ENCODE data around the gene PRKAG1. TPM values are rescaled to one million over a fixed set of nuclear protein-coding genes. Genes with fewer than 3 reads are reported as not detected.
"Not testable (repeated sequence)": the region's sequence is repeated elsewhere in the genome, so short reads cannot be mapped to it uniquely, and the experiment has no call there.

PRKAG1 gene
- total RNA-seq = 10 to 100 TPM; 65.9 to 70.2 TPM

DNA sequence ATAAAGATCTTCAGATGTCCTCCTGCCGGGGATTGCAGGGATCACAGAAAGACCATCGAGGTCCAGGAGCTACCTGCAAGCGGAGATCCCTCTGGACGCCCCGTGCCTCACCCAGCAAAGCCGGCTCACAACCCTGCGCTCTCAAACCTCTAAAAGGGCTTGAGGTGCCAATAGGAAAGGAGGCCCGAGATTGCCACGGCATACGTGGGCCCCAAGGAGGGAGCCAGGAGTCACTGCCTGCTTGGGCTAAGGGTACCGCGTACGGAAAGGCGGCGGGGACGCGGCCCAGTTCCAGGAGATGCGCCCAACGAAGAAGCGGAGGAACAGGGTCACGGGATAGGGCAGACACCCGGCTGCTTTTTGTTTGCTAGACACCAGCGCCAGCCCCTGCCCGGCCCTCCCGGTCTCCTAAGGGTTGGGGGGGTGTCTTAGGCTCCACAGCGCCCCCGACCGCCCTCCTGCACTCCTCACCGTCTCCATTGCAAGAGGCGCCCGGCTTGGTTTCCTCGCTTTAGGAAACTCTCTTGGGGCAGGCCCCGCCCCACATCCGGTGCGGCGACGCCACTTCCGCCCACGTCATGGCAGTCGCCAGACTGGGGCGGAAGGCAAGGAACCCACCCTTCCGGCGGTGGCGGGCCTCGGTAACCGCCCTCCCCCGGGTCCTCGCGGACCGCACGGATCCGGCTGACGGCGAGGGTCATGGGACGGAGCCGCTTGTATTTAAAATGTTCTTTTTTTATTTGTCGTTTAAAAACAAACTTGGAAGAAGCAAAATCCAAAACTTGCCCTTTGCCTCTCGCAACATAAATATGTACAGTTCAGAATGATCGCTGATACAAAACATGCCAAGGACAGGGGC is at the start of gene PRKAG1:
Gene PRKAG1 (minus strand): TSS at position 516 of the 859 bp plus-strand sequence. CDS start 36 bp downstream, at position 480.
- Mint-ChIP-seq H3K27ac (peak within 1 kb of the TSS; percentile 98), H3K4me1 (peaks cover 46% of the 10 kb centered on the region), H3K4me3 (peak within 1 kb of the TSS; percentile 90), H3K9me3 (no peaks in the 10 kb centered on the region), H3K27me3 (no peaks in the 10 kb centered on the region), H3K36me3 (ENCODE audit: low read depth) (peaks cover 51% of the 10 kb centered on the region)
- peak; percentile 97 for DNase-seq
- ChIA-PET CTCF (interaction anchor here (0.5 to 8.4 kb wide), 13 partner anchors 9 to 166 kb away, joined by 3 to 116 read pairs (median 6); partner anchors contain the start of genes DDN, DDX23, RHEBL1 and TUBA1B), POLR2A (interaction anchor here (1.0 to 7.5 kb wide), 17 partner anchors 9 to 349 kb away, joined by 3 to 96 read pairs (median 5); partner anchors contain the start of genes ARF3, DDN, DDX23 and RHEBL1)

DNA sequence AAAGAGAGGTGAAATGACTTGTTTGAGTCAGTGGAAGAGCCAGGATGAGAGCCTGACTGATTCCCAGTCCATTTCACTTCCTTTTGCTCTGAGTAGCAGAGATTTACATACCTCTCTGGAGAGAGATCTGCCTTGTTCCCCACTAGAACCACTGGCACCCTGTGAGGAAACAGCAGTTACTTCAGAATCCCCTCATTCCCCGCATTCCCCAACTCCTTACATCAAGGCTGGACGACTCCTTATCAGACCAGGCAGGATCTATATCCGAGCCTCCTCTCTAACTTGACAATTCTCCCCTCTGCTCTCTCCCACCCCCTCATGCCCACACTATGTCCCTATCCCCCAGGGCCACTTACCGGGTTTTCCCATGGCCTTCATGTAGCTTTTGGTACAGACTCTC is 47.5 kb upstream of the PRKAG1 start:
- DNase-seq = no peak
- Mint-ChIP-seq H3K27ac (no peak overlapping the region), H3K36me3 (ENCODE audit: low read depth) (peaks cover 28% of the 10 kb centered on the region), H3K4me1 (peaks cover 35% of the 10 kb centered on the region), H3K27me3 (no peaks in the 10 kb centered on the region), H3K9me3 (no peaks in the 10 kb centered on the region), H3K4me3 (no peak overlapping the region)
- CTCF ChIA-PET = interaction anchor here (0.5 to 7.1 kb wide), 7 partner anchors 21 to 268 kb away, joined by 3 to 103 read pairs (median 6); partner anchors contain the start of gene DHH
- POLR2A ChIA-PET = interaction anchor here (0.8 to 1.4 kb wide), 4 partner anchors 8 to 301 kb away, joined by 3 to 4 read pairs (median 4); partner anchors contain the start of gene SPATS2

DNA sequence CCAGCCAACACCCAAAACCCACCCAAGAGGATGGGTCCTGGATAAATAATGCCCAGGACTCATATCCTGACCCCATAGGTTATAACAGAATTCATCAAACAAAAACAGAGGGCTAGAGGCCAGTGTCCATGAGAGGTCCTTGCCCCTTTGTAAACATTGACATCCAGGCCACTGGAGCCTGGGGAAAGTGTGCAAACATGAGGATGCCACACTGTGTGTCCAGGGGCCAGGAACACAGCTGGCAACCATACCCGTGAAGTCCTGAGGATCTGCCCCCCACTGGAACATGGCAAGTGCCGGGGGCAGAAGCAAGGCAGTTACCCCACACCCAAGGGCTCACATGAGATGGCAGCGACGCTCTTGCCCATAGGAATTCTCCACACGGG is 46.2 kb upstream of the PRKAG1 start:
- ChIA-PET CTCF (interaction anchor here (0.9 to 7.1 kb wide), 20 partner anchors 8 to 272 kb away, joined by 3 to 103 read pairs (median 6); partner anchors contain the start of genes C1QL4, DHH, LMBR1L and TUBA1B), POLR2A (interaction anchor here (0.6 to 4.0 kb wide), 8 partner anchors 23 to 199 kb away, joined by 3 to 47 read pairs (median 5); partner anchors contain the start of genes DHH, LMBR1L and TUBA1B)
- no peak overlapping the region for H3K4me3 Mint-ChIP-seq
- no peaks in the 10 kb centered on the region for H3K27me3 Mint-ChIP-seq
- no peak for DNase-seq
- H3K4me1 Mint-ChIP-seq = peaks cover 29% of the 10 kb centered on the region
- no peak overlapping the region for H3K27ac Mint-ChIP-seq
- peaks cover 30% of the 10 kb centered on the region for H3K36me3 Mint-ChIP-seq (ENCODE audit: low read depth)
- H3K9me3 Mint-ChIP-seq = no peaks in the 10 kb centered on the region

DNA sequence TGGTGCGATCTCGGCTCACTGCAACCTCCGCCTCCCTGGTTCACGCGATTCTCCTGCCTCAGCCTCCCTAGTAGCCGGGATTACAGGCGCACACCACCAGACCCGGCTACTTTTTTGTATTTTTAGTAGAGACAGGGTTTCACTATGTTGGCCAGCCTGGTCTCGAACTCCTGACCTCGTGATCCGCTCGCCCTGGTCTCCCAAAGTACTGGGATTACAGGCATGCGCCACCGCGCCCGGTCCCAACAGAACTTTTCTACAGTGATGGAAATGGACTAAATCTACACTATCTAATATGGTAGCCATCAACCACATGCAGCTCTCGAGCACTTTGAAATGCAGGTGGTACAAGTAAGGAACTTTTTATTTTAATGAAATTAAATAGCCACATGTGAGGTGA is 43.3 kb upstream of the PRKAG1 start:
- ChIA-PET CTCF (interaction anchor here (4.9 to 7.1 kb wide), 3 partner anchors 25 to 36 kb away, joined by 55 to 103 read pairs (median 103); partner anchors contain the start of gene DHH), POLR2A (interaction anchor here (1.0 to 4.0 kb wide), 3 partner anchors 31 to 204 kb away, joined by 3 to 47 read pairs (median 26); partner anchors contain the start of genes DHH and TUBA1B)
- H3K27ac Mint-ChIP-seq, H3K9me3 Mint-ChIP-seq, DNase-seq, H3K27me3 Mint-ChIP-seq: not testable (repeated sequence)
- Mint-ChIP-seq H3K4me3 (peak overlapping the region; percentile 4), H3K36me3 (ENCODE audit: low read depth) (peaks cover 42% of the 10 kb centered on the region), H3K4me1 (peaks cover 36% of the 10 kb centered on the region)

DNA sequence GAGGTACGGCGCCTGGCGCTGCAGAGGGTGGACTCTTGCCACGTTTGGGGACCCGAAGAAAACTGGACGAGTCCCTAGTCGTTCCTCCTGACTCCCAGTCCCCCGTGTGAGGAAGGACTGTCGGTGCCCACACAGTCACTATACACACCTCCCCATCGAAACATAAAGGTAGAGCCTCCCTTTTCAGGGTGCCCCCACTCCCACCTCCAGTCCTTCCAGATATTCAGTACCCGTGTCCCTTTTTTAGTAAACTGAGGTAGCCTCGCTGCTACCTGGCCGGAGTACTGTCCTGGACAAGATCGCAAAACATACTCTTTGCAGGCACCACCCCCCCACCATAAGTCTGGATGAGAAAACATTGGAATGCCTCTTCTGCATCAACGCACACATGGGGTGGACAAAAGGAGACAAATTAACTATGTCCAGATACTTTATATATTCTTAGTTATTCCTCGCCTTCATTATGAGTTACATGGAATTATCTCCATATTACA is 42.6 kb upstream of the PRKAG1 start:
- no peak for DNase-seq
- POLR2A ChIA-PET = interaction anchor here (0.9 to 4.2 kb wide), 7 partner anchors 8 to 262 kb away, joined by 3 to 47 read pairs (median 7); partner anchors contain the start of genes RHEBL1, TROAP, TUBA1A and TUBA1B
- peak overlapping the region; percentile 92 for H3K4me3 Mint-ChIP-seq
- H3K27me3 Mint-ChIP-seq = no peaks in the 10 kb centered on the region
- H3K4me1 Mint-ChIP-seq = peaks cover 43% of the 10 kb centered on the region
- peak overlapping the region; percentile 91 for H3K27ac Mint-ChIP-seq
- CTCF ChIA-PET = interaction anchor here (0.6 kb wide), 1 partner anchor 207 kb away, joined by 3 read pairs; no protein-coding TSS in a partner anchor
- peaks cover 36% of the 10 kb centered on the region for H3K36me3 Mint-ChIP-seq (ENCODE audit: low read depth)
- H3K9me3 Mint-ChIP-seq = no peaks in the 10 kb centered on the region

DNA sequence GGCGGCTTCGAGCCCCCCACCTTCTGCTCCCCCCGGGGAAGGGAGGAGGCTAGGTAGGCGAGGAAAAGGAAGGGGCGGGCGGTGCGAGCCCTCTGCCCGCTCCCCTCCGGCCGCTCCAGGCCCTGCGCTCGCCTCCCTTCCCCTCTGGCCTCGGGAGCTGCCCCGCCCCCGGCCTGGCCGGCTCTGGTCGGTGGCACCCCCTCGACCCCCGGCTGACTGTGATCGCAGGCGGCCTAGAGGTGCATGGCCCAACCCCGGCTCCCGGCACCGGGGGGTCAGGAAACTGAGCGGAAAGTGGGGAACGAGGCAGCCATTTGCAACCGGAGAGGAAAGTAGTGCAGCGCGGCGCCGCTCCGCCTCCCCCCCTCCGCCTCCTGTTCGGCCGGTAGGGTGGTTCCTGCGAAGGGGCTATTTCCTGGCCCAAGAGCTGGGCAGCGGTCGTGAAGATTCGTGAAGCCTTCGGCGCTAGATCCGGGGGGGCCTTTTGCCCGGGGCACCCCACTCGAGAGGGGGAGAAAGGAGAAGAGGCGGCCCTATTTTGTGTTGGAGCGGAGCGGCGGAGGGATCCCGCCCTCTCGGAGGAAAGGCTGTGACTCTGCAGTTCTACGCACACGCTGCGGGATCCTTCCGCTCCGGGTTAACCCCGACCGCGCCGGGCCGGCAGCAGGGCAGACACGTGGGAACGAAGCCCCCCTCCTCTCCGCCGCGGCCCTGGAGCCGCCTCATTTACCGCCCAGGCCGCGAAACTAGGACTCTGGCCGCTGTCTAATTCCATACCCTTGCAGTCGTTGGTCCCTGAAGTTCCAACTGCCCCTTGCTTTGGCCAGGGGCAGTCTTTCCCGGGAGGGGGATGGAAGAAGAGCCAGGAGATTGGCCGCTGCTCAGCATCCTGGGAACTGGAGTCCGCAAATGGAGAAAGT is 41.9 kb upstream of the PRKAG1 start, which contains the start of gene KMT2D:
Gene KMT2D (minus strand): TSS at position 558 of the 920 bp plus-strand sequence. CDS start 5,470 bp downstream, outside the sequence.
- H3K27me3 Mint-ChIP-seq = no peaks in the 10 kb centered on the region
- H3K4me1 Mint-ChIP-seq = peaks cover 50% of the 10 kb centered on the region
- ChIA-PET POLR2A (interaction anchor here (0.8 to 4.2 kb wide), 9 partner anchors 8 to 262 kb away, joined by 3 to 38 read pairs (median 5); partner anchors contain the start of genes PRKAG1, RHEBL1, TROAP and TUBA1A), CTCF (interaction anchor here (0.6 to 2.8 kb wide), 3 partner anchors 9 to 207 kb away, joined by 3 to 10 read pairs (median 3); partner anchors contain the start of gene RHEBL1)
- no peaks in the 10 kb centered on the region for H3K9me3 Mint-ChIP-seq
- peak within 1 kb of the TSS; percentile 91 for H3K27ac Mint-ChIP-seq
- H3K4me3 Mint-ChIP-seq = peak within 1 kb of the TSS; percentile 95
- peaks cover 38% of the 10 kb centered on the region for H3K36me3 Mint-ChIP-seq (ENCODE audit: low read depth)
- peak; percentile 88 for DNase-seq

DNA sequence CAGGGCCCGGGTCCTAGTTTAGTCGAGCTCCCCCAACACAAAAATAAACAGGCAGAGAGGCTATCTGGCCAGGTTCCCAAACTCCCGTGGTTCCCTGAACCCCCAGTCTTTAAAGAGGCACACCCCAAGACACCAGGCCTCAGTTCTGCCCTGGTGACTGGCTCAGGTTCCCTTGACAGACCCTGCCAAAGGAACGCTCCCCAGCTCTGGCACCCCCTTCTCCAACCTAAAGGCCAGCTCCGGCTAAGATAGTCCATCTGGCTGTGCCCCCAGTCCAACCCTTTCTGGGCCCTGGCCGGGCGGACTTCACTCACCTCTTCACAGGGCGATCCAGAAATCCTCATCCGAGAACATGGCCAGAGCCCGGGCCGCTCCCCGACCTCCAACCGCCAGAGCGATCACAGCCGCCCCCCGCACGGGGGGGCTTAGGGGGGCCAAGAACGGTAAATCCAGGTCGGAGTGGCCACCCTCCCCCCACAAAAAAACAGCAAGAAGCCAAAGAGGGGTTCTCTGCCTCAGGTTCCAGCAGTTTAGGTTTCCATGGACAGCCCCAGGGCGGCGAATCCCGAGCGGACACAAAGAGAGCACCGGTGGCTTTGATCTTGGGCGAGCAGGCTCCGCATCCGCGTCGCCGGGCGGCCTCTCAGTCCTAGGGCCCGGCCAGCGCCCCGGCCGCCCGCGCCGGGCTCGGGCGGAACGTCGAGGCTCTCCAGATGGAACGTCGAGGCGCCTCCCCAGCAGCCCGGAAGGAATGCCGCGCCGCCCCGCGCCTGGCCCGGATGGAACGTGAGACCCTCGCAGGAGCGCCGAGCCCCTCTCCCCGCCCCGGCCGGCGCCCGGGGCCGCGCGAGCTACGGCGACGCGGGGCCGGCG is 41.0 kb upstream of the PRKAG1 start:
- H3K36me3 Mint-ChIP-seq (ENCODE audit: low read depth) = peaks cover 38% of the 10 kb centered on the region
- H3K4me1 Mint-ChIP-seq = peaks cover 58% of the 10 kb centered on the region

DNA sequence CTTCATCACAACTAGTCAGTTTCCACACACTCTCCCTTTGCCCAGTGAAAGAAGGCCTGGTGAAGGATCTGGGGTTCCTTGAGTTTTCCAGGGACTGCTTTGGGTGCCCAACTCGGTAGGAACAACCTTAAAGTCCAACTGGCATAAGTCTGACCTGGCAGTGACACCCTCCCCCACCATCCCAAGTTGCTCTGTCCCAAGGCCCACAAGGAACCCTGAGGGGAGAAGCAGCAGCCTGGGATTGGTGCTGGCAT is 40.4 kb upstream of the PRKAG1 start:
- no peaks in the 10 kb centered on the region for H3K27me3 Mint-ChIP-seq
- peak overlapping the region; percentile 87 for H3K27ac Mint-ChIP-seq
- H3K36me3 Mint-ChIP-seq (ENCODE audit: low read depth) = peaks cover 41% of the 10 kb centered on the region
- no peaks in the 10 kb centered on the region for H3K9me3 Mint-ChIP-seq
- peaks cover 56% of the 10 kb centered on the region for H3K4me1 Mint-ChIP-seq
- no peak for DNase-seq
- ChIA-PET POLR2A (interaction anchor here (1.2 to 4.2 kb wide), 6 partner anchors 10 to 206 kb away, joined by 3 to 38 read pairs (median 10); partner anchors contain the start of genes PRKAG1, RHEBL1, TUBA1A and TUBA1B), CTCF (interaction anchor here (0.6 to 2.8 kb wide), 10 partner anchors 11 to 287 kb away, joined by 3 to 10 read pairs (median 4); partner anchors contain the start of genes LMBR1L and RHEBL1)
- H3K4me3 Mint-ChIP-seq = peak overlapping the region; percentile 95

More for the DNA sequence above, 41.0 kb upstream of the PRKAG1 start:
- Mint-ChIP-seq H3K27ac (peak overlapping the region; percentile 87), H3K27me3 (no peaks in the 10 kb centered on the region), H3K4me3 (peak overlapping the region; percentile 95), H3K9me3 (no peaks in the 10 kb centered on the region)
- DNase-seq = peak; percentile 26
- POLR2A ChIA-PET = interaction anchor here (0.8 to 4.2 kb wide), 10 partner anchors 9 to 263 kb away, joined by 3 to 38 read pairs (median 5); partner anchors contain the start of genes PRKAG1, RHEBL1, TROAP and TUBA1A
- CTCF ChIA-PET = interaction anchor here (0.6 to 2.8 kb wide), 8 partner anchors 10 to 287 kb away, joined by 3 to 10 read pairs (median 3); partner anchors contain the start of genes LMBR1L and RHEBL1

DNA sequence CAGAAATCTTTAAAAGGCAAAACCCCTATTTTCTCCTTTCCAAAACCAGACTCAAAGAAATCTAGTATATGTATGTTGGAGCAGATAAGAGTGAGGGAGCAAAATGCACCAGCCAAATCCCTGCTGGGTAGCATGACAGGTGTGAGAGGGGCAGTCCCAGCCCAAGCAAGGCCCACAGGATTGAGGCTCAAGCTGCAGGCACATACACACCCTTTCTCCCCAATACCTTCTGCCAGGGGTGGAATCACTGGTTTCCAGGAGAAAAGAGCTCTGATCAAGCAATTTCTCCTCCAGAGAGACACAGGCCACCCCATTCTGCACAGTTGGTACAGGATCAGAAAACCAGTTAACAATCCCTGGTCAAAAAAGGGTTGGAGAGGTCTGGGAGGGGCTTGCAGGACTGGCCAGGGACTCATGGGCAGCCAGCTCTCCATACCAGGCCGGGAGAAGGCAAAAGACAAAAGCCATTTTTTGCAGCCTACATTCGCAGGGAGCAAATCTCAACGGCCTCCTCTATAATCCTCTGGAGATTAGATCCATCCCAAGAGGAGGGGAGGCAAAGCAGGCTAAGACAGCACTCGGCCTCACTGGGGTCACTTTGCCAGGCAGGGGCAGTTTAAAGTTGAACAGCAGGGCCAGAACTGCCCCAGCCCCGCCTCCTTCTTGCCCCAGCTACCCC is 39.9 kb upstream of the PRKAG1 start:
- Mint-ChIP-seq H3K4me3 (peak overlapping the region; percentile 95), H3K36me3 (ENCODE audit: low read depth) (peaks cover 43% of the 10 kb centered on the region), H3K9me3 (no peaks in the 10 kb centered on the region), H3K27ac (peak overlapping the region; percentile 87), H3K4me1 (peaks cover 52% of the 10 kb centered on the region), H3K27me3 (no peaks in the 10 kb centered on the region)
- POLR2A ChIA-PET = interaction anchor here (0.8 to 4.2 kb wide), 9 partner anchors 8 to 207 kb away, joined by 3 to 38 read pairs (median 5); partner anchors contain the start of genes PRKAG1, RHEBL1, TUBA1A and TUBA1B
- no peak for DNase-seq
- CTCF ChIA-PET = interaction anchor here (0.6 to 2.8 kb wide), 11 partner anchors 10 to 288 kb away, joined by 3 to 10 read pairs (median 4); partner anchors contain the start of genes LMBR1L and RHEBL1

DNA sequence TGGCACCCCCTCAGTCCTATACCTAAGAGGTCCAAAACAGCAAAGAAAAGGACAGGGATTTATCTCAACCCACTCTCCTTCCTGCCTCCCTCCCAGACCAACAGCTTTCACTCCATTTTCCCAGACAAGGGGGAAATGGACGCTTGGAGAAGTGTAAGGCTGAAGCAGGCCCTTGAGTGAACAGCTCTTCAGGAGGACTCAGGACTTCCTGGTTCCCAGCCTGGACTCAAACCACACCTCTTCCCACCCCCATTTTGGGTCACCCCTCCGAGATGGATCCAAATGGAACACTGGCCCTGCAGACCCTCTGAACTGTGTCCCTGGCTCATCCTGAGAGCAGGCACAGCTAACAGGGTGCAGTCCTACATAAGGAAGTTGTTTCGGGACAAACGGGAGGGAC is 39.3 kb upstream of the PRKAG1 start:
- ChIA-PET CTCF (interaction anchor here (1.1 to 2.8 kb wide), 7 partner anchors 10 to 77 kb away, joined by 3 to 10 read pairs (median 4); partner anchors contain the start of gene RHEBL1), POLR2A (interaction anchor here (0.8 to 4.2 kb wide), 10 partner anchors 9 to 208 kb away, joined by 3 to 38 read pairs (median 3); partner anchors contain the start of genes ARF3, PRKAG1, RHEBL1 and TUBA1B)
- Mint-ChIP-seq H3K27me3 (no peaks in the 10 kb centered on the region), H3K36me3 (ENCODE audit: low read depth) (peaks cover 49% of the 10 kb centered on the region), H3K9me3 (no peaks in the 10 kb centered on the region), H3K27ac (peak overlapping the region; percentile 65), H3K4me1 (peaks cover 52% of the 10 kb centered on the region), H3K4me3 (peak overlapping the region; percentile 95)
- no peak for DNase-seq
